HepG2 (cell line): ENCODE results near the gene MTHFD2L. TPM values are rescaled to one million over a fixed set of nuclear protein-coding genes. Genes with fewer than 3 reads are reported as not detected.

Experiments used
- ARHGAP35 ChIP-seq: sonication (generic); formaldehyde crosslinking; IDR thresholded peaks from 2 replicates; pipeline ENCODE4 v1.9.0; 2022; ENCODE audit warnings: mild to moderate bottlenecking, inconsistent platforms, moderate library complexity, missing genetic modification reagents, borderline replicate concordance
- CTCF ChIP-seq: sonication (generic); formaldehyde crosslinking; IDR thresholded peaks from 2 replicates; pipeline ENCODE4 v1.5.0; 2020; ENCODE audit warnings: mild to moderate bottlenecking, missing genetic modification reagents, moderate library complexity
- HDAC2 ChIP-seq: sonication (generic); formaldehyde crosslinking; IDR thresholded peaks from 2 replicates; pipeline ENCODE4 v1.4.0; 2020; ENCODE audit warnings: missing genetic modification reagents
- IKZF4 ChIP-seq: sonication (generic); formaldehyde crosslinking; IDR thresholded peaks from 2 replicates; pipeline ENCODE4 v1.5.1; 2020; ENCODE audit warnings: borderline replicate concordance, mild to moderate bottlenecking, low read depth, missing genetic modification reagents; ENCODE audit errors: not compliant biosample characterization
- LCORL ChIP-seq, 2 experiments: fragments of 450-650 bp in 1 of 2; sonication (generic) in 1 of 2; formaldehyde crosslinking in 1 of 2; IDR thresholded peaks; 2 replicates each; pipeline versions ENCODE4 v1.5.0 to v1.6.1; 2017 to 2020; ENCODE audit warnings: antibody characterized with exemption in 1 of 2, missing genetic modification reagents in 1 of 2
- MLX ChIP-seq: IDR thresholded peaks from 2 replicates; pipeline ENCODE4 v1.6.1; 2016
- RFX1 ChIP-seq: fragments of 450-650 bp; IDR thresholded peaks from 2 replicates; pipeline ENCODE4 v1.6.1; 2017
- SRY ChIP-seq: sonication (generic); formaldehyde crosslinking; IDR thresholded peaks from 2 replicates; pipeline ENCODE4 v1.8.0; 2022; ENCODE audit warnings: mild to moderate bottlenecking, missing genetic modification reagents
- ZBTB39 ChIP-seq: sonication (generic); formaldehyde crosslinking; IDR thresholded peaks from 2 replicates; pipeline ENCODE4 v1.5.0; 2020; ENCODE audit warnings: missing genetic modification reagents
- ZNF143 ChIP-seq: sonication (generic); formaldehyde crosslinking; IDR thresholded peaks from 2 replicates; pipeline ENCODE4 v1.4.0; 2020; ENCODE audit warnings: missing genetic modification reagents
- ZNF160 ChIP-seq: sonication (generic); formaldehyde crosslinking; IDR thresholded peaks from 2 replicates; pipeline ENCODE4 v1.8.0; 2022; ENCODE audit warnings: mild to moderate bottlenecking, inconsistent platforms, missing genetic modification reagents
- ZNF207 ChIP-seq: fragments of 450-650 bp; IDR thresholded peaks from 2 replicates; pipeline ENCODE4 v1.6.1; 2016; ENCODE audit warnings: antibody characterized with exemption, borderline replicate concordance
- ZNF713 ChIP-seq: sonication (generic); formaldehyde crosslinking; IDR thresholded peaks from 2 replicates; pipeline ENCODE4 v1.4.0; 2020; ENCODE audit warnings: mild to moderate bottlenecking, missing genetic modification reagents
- ZNF788 ChIP-seq: sonication (generic); formaldehyde crosslinking; IDR thresholded peaks from 2 replicates; pipeline ENCODE4 v1.5.0; 2020; ENCODE audit warnings: mild to moderate bottlenecking, missing genetic modification reagents, borderline replicate concordance
- ZSCAN25 ChIP-seq: sonication (generic); formaldehyde crosslinking; IDR thresholded peaks from 2 replicates; pipeline ENCODE4 v1.8.0; 2022; ENCODE audit warnings: mild to moderate bottlenecking, missing genetic modification reagents
- ZSCAN30 ChIP-seq: sonication (generic); formaldehyde crosslinking; IDR thresholded peaks from 2 replicates; pipeline ENCODE4 v1.5.0; 2020; ENCODE audit warnings: mild to moderate bottlenecking, missing genetic modification reagents
- polyA plus RNA-seq, 8 experiments: library from polyadenylated mRNA; depleted of rRNA in 3 of 8; stranded (reverse) in 7 of 8; unstranded in 1 of 8; fragments of >200 nt; fragmentation: Illumina TruSeq in 4 of 8; extraction: Trizol in 4 of 8; gene quantifications; 2 replicates each; pipeline versions ENCODE4 v1.2.1 to v1.2.3, GENCODE V29; 2011 to 2016; ENCODE audit warnings: low read depth in 4 of 8, missing spikeins in 1 of 8, mixed read lengths in 1 of 8; ENCODE audit not compliant: insufficient read depth in 1 of 8
- total RNA-seq, 5 experiments: library from RNA; depleted of rRNA; stranded (reverse); fragments of >200 nt; fragmentation: Illumina TruSeq; extraction: Trizol; gene quantifications; 2 replicates each; pipeline ENCODE4 v1.2.3, GENCODE V29; 2016; ENCODE audit warnings: low read depth in 1 of 5
- TF ChIP-seq, protein P1 (sequence below): IDR thresholded peaks from 2 replicates; pipeline ENCODE4 v1.6.1; 2016
- TF ChIP-seq, protein P2 (sequence below): sonication (generic); formaldehyde crosslinking; IDR thresholded peaks from 2 replicates; pipeline ENCODE4 v1.8.1; 2023; ENCODE audit warnings: missing genetic modification reagents, inconsistent platforms, borderline replicate concordance
- TF ChIP-seq, protein P3 (sequence below): sonication (generic); formaldehyde crosslinking; IDR thresholded peaks from 2 replicates; pipeline ENCODE4 v1.5.0; 2020; ENCODE audit warnings: missing genetic modification reagents

The MTHFD2L gene
- total and polyA plus RNA-seq, 2 of the 13 experiments (the other 11 are each of a cell fraction or from before 2014, with no cell fraction given) = 10.5 to 14.9 TPM

DNA sequence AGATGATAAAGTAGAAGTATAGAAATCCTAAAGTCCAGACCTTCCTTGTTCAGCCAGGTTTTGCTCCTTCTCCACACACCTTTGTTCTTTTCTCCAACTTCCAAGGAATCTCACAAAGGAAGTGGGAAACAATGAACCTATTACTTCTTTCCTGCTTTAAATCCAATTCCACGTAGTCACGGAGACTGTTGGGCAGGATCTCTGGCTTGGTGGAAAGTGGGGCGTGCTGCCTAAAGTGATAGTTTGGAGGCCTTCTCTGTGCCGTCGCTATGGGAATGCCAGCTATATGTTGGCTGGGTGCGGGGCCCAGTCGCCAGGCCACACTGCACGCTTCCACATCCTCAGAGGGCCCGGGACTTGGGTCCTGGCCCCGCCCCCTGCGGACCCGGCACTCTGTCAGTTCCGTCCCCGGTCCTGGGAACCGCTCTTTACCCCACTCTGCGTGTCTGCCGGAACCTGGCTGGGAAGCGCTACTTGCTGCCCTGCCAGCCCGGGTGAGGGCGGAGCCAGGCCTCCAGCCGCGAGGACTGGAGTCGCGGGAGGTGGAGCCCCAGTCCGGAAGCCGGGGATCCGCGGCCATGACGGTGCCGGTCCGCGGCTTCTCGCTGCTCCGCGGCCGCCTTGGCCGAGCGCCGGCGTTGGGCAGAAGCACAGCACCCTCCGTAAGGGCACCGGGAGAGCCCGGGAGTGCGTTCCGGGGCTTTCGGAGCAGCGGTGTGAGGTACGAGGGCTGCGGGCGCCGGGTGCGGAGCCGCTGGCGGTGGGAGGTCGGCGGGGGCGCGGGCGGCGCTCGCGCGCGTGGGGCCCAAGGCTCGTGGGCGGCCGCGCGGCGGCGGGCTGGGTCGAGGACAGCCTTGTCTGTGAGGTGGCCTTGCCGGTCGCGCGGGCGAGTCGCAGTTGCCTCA, at the start of gene MTHFD2L (continued):
- TF ChIP-seq IKZF4 (CRISPR knock-in tag) = no peak
- TF ChIP-seq ARHGAP35 (CRISPR knock-in tag) = no peak
- no peak for TF ChIP-seq ZBTB39 (CRISPR knock-in tag)
- TF ChIP-seq ZNF788 (CRISPR knock-in tag) = peak; percentile 92
- no peak; the same call in 1 of the 2 replicates for TF ChIP-seq CTCF (CRISPR knock-in tag)
- peak; percentile 68 for TF ChIP-seq ZSCAN25 (CRISPR knock-in tag)
- TF ChIP-seq MLX = 0 out of 2 replicates have a peak, but pooled peaks have one; percentile 36
- TF ChIP-seq, protein P1, sequence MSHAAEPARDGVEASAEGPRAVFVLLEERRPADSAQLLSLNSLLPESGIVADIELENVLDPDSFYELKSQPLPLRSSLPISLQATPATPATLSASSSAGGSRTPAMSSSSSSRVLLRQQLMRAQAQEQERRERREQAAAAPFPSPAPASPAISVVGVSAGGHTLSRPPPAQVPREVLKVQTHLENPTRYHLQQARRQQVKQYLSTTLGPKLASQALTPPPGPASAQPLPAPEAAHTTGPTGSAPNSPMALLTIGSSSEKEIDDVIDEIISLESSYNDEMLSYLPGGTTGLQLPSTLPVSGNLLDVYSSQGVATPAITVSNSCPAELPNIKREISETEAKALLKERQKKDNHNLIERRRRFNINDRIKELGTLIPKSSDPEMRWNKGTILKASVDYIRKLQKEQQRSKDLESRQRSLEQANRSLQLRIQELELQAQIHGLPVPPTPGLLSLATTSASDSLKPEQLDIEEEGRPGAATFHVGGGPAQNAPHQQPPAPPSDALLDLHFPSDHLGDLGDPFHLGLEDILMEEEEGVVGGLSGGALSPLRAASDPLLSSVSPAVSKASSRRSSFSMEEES (CRISPR knock-in tag) = peak; percentile 16; the same call in 1 of the 2 replicates
- TF ChIP-seq ZSCAN30 (CRISPR knock-in tag) = peak; percentile 90
- TF ChIP-seq, protein P2, sequence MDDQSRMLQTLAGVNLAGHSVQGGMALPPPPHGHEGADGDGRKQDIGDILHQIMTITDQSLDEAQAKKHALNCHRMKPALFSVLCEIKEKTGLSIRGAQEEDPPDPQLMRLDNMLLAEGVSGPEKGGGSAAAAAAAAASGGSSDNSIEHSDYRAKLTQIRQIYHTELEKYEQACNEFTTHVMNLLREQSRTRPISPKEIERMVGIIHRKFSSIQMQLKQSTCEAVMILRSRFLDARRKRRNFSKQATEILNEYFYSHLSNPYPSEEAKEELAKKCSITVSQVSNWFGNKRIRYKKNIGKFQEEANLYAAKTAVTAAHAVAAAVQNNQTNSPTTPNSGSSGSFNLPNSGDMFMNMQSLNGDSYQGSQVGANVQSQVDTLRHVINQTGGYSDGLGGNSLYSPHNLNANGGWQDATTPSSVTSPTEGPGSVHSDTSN (CRISPR knock-in tag) = no peak
- peak; percentile 65; the same call in 1 of the 2 replicates for TF ChIP-seq RFX1
- no peak; the same call in 1 of the 2 replicates for TF ChIP-seq SRY (CRISPR knock-in tag)
- TF ChIP-seq ZNF713 (CRISPR knock-in tag) = peak; percentile 46; the same call in 1 of the 2 replicates
- no peak for TF ChIP-seq ZNF207
- no peak for TF ChIP-seq LCORL (IDR thresholded peaks at IDR 0.05)
- peak; percentile 73 for TF ChIP-seq LCORL (CRISPR knock-in tag; IDR thresholded peaks at IDR 0.05)
- peak; percentile 75 for TF ChIP-seq HDAC2
- TF ChIP-seq, protein P3, sequence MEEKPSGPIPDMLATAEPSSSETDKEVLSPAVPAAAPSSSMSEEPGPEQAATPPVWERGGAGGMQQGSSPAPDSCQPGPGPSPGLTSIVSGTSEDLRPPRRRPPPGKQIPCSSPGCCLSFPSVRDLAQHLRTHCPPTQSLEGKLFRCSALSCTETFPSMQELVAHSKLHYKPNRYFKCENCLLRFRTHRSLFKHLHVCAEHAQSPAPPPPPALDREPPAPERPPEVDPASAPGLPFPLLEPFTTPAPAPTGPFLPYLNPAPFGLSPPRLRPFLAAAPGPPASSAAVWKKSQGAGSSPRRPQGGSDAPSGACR (CRISPR knock-in tag) = no peak
- peak; percentile 73; the same call in 1 of the 2 replicates for TF ChIP-seq ZNF160 (CRISPR knock-in tag)
- TF ChIP-seq ZNF143 (CRISPR knock-in tag) = 0 out of 2 replicates have a peak, but pooled peaks have one; percentile 17
